ENCODE results near the gene PLAGL1.

The PLAGL1 gene

DNA sequence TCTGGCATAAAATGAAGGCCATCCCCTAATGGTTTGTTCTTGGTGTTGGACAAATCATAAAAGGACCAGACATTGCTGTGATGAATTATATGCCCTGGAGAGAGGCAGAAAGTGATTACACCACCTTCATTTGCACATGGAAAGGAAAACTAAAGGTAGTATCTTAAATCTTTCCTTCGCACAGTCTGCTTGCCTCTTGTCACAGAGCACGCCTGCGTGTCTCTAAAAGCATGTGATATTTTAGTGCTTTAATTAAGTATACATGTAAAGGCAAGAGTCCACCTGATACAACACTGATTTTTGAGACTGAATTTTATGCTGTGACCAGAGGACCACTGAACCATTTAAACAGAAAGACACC lies 28.8 kb upstream of the PLAGL1 start:
- H3K27ac ChIP-seq = no peak overlapping the region
- TF ChIP-seq, protein P1, sequence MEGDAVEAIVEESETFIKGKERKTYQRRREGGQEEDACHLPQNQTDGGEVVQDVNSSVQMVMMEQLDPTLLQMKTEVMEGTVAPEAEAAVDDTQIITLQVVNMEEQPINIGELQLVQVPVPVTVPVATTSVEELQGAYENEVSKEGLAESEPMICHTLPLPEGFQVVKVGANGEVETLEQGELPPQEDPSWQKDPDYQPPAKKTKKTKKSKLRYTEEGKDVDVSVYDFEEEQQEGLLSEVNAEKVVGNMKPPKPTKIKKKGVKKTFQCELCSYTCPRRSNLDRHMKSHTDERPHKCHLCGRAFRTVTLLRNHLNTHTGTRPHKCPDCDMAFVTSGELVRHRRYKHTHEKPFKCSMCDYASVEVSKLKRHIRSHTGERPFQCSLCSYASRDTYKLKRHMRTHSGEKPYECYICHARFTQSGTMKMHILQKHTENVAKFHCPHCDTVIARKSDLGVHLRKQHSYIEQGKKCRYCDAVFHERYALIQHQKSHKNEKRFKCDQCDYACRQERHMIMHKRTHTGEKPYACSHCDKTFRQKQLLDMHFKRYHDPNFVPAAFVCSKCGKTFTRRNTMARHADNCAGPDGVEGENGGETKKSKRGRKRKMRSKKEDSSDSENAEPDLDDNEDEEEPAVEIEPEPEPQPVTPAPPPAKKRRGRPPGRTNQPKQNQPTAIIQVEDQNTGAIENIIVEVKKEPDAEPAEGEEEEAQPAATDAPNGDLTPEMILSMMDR (conservative IDR thresholded peaks at IDR 0.05) = no peak

DNA sequence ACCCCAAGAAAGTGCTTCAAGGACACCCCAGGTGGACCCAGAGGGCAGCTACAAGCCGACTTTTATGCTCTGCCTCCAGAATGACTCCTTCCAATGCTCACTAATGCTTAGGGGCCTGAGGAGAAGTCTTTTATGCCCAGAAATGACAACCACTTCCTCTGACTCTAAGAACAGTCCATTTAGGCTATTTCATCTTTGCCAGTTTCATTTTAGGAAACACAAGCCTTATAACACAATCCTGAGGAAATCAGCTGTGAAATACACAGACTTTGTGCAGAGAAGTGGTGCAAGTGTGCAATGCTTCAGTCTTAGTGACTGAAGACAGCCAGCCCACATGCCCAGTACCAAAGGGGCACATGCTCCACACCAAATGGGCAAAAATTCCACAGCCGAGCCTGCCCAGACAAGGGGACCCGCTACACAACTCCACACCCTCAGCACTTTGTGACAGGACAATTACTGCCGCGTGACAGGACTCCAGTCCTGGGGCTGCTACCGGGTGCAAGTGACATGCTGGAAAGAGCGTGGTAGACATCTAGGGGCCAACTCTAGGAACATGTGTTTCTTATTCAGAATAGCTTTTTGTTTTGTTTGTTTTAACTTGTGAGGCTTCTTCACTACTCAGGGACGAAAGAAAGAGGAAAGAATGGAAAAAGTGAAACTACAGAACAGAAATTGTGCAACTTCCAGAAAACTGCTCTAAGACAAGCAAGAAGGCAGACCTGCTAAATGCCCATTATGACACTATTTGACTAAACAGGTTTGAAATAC lies 28.2 kb upstream of the PLAGL1 start:
- no peak overlapping the region for H3K27ac ChIP-seq
- TF ChIP-seq, protein P1 (conservative IDR thresholded peaks at IDR 0.05) = no peak

DNA sequence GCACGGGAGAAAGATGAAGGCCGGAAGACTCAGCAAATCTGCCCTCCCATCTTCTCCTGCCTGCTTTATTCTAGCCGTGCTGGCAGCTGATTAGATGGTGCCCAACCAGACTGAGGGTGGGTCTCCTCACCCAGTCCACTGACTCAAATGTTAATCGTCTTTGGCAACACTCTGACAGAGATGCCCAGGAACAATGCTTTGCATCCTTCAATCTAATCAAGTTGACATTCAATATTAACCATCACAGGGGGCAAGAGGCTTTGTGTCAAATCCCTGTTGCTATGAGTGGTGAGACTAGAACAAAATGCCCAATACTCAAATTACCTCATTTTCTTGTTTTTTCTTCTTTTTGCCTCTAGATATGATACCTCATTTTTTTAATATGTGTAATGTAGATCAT lies 27.4 kb upstream of the PLAGL1 start:
- H3K27ac ChIP-seq = no peak overlapping the region
- TF ChIP-seq, protein P1 (conservative IDR thresholded peaks at IDR 0.05) = no peak

DNA sequence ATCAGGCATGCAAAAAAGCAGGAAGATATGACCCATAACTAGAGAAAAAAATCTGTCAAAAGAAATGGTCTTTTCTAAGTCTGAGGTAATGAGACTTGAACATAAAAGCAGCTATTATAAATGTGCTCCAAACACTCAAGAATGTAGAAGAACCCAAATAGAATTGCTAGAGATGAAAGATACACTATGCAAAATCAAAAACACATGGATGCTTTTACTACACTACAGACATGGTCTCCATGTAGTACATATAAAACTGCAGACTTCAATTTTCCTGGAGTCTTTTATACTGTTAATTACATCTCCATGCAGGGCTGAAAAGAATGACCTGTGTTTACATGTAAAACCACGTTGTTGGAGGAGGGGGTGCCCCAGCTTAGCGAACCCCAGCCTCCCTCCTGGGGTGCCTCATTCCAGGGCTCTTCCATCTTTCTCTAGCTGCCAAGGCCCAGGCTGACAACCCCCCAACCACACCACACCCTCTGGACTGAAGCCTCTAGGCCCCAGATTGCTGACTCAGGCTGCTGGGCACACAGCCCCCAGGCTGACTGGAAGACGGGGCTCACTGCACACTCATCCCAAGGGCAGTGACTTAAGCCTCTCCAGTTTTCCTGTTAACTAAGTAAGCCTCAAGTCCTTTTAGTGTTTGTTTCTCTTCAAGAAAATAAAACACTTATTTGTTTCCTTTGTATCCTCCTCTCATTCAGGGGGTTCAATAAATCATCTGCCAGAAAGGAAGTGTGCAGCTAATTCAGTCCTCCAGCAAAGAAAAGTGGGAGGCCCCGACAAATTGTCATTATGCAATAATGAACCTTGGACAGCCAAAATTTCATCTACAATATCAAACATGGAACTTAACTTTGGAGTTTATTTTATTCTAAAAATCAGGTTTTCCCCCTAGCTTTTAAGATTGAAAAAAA lies 26.0 kb upstream of the PLAGL1 start:
- no peak overlapping the region for H3K27ac ChIP-seq

DNA sequence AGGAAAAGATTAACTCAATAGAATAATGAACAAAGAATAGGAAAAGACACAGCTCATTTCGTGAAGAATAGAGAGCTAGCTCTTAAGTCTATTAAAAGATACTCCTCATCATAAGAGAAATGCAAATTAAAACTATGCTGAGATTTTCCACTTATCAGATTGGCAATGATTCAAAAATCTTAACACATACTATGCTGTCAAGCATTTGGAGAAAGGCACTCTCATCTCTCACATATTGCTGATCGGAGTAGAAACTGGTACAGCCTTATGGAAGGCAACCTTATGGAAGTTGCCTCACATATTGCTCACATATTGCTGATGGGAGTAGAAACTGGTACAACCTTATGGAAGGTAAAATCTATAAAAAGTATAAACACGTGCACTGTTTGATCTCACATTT lies 21.4 kb upstream of the PLAGL1 start:
- H3K27ac ChIP-seq = peak overlapping the region; percentile 64
- TF ChIP-seq, protein P1 (conservative IDR thresholded peaks at IDR 0.05) = no peak

More for the DNA sequence above, 26.0 kb upstream of the PLAGL1 start:
- TF ChIP-seq, protein P1 (conservative IDR thresholded peaks at IDR 0.05) = no peak

DNA sequence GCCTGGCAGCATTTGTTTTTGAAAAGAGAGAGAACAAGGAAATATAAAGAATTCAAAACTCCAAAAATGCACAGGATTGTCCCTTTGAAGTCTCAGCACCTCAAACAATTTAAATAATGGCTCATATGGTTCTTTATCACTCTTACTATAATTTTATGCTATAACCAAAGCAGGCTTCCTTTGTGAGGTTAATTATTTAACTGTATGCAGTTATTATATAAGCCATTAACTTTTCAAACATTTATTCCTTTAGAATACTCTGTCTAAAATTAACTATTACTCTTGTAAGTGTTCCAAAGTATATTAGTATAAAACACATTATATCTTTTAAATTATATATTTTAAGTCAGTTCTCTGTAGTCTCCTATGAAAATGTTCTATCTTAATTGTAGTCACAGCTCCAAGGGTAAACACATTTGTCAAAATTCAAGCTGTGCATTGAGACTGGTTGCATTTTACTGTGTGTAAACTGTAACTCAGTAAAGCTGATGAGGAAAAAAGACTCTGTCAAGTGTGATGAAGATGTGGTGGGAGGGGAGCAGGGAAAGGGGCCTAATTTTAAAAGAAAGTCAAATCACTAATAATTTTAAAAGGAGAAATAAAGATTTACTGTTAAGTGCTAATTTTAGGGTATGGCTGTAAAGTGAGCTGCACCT lies 20.0 kb upstream of the PLAGL1 start:
- TF ChIP-seq, protein P1 (conservative IDR thresholded peaks at IDR 0.05) = no peak
- peak overlapping the region; percentile 64 for H3K27ac ChIP-seq

DNA sequence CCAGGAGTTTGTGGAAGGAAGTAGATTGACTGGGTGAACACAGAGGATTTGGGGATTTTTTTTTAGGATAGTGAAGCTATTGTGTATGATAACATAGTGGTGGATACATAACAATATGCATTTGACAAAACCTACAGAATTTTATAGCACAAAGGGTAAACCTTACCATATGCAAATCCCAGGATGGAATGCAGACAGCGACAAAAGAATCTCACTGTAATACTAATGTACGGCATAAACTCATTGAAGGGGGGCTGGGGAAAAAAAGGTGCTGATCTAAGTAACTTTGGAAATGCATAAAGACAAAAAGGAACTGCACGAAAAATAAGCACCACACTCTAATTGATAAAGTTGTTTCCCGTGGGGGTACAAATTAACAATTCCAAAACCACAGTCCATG lies 15.2 kb upstream of the PLAGL1 start:
- TF ChIP-seq, protein P1 (conservative IDR thresholded peaks at IDR 0.05) = no peak
- H3K27ac ChIP-seq = no peak overlapping the region
